Colonic mucosa (tissue), 4 donors: ENCODE results near the gene GLYATL2. TPM values are rescaled to one million over a fixed set of nuclear protein-coding genes. Genes with fewer than 3 reads are reported as not detected.

Source experiments
- DNase-seq: peaks from one replicate; pipeline ENCODE4 v3.0.0-alpha.2; 2020
- H3K27ac ChIP-seq: fragments of 200-600 bp; one replicate; pipeline ENCODE4 v1.8.0; 2021
- H3K27me3 ChIP-seq: fragments of 200-600 bp; one replicate; pipeline ENCODE4 v1.8.0; 2021
- H3K36me3 ChIP-seq: fragments of 200-600 bp; one replicate; pipeline ENCODE4 v1.8.0; 2021
- H3K4me1 ChIP-seq: fragments of 200-600 bp; one replicate; pipeline ENCODE4 v1.8.0; 2021; ENCODE audit warnings: mild to moderate bottlenecking
- H3K4me3 ChIP-seq: fragments of 200-600 bp; one replicate; pipeline ENCODE4 v1.8.0; 2021
- H3K9ac ChIP-seq, 2 donors: one replicate each; pipeline ENCODE4 v1.7.0; 2013; ENCODE audit warnings: control low read depth in 2 of 2, low read depth in 2 of 2, low read length in 2 of 2
- H3K9me3 ChIP-seq: fragments of 200-600 bp; one replicate; pipeline ENCODE4 v1.8.0; 2021
- CTCF ChIP-seq: fragments of 200-600 bp; IDR thresholded peaks from one replicate; pipeline ENCODE4 v1.8.0; 2022; ENCODE audit warnings: antibody characterized with exemption, mild to moderate bottlenecking
- intact Hi-C: fragments of 100-400 bp; cut with DNase I; formaldehyde crosslinking; loops from one replicate; pipeline ENCODE4 v1.14.1; 2022
- total RNA-seq, 2 donors: library from RNA; stranded (reverse); fragmentation: NEBNext Ultra II Directional in 1 of 2; extraction: Animal tissue kit (Norgen Biotek cat#: 25700) in 1 of 2; gene quantifications; one replicate each; pipeline ENCODE4 v1.2.1, GENCODE V29; 2021
- donor health status: healthy.
- donor health status: DM: no; HTN: no; CAD: no.
- donor health status: DM: no; HTN: no; CAD: no.

The GLYATL2 gene
- total RNA-seq, 2 donors from 2014 or later: 0.22 TPM; not detected in 1

- Histone ChIP-seq H3K4me1 (no peaks in the 10 kb centered on the region), H3K9me3 (no peaks in the 10 kb centered on the region), H3K27me3 (no peaks in the 10 kb centered on the region), H3K27ac (no peak overlapping the region), H3K9ac (no peak overlapping the region), H3K4me3 (no peak overlapping the region), H3K36me3 (no peaks in the 10 kb centered on the region)
- DNase-seq: no peak
- no peak for TF ChIP-seq CTCF
- intact Hi-C loops: loop anchor here (10.0 kb wide), 1 partner anchor 112 kb away; no protein-coding TSS in a partner anchor
Observed at GRCh38 chr11:58786693-58787092, 57.8 kb downstream of the GLYATL2 start.

GRCh38 chr11:58784995-58785394 lies 59.5 kb downstream of the GLYATL2 start:
- H3K27ac ChIP-seq: no peak overlapping the region
- no peaks in the 10 kb centered on the region for H3K36me3 ChIP-seq
- intact Hi-C loops: loop anchor here (10.0 kb wide), 1 partner anchor 110 kb away; no protein-coding TSS in a partner anchor
- H3K4me3 ChIP-seq: no peak overlapping the region
- H3K4me1 ChIP-seq: no peaks in the 10 kb centered on the region
- DNase-seq: no peak
- H3K27me3 ChIP-seq: no peaks in the 10 kb centered on the region
- no peak for TF ChIP-seq CTCF
- H3K9ac ChIP-seq: no peak overlapping the region
- no peaks in the 10 kb centered on the region for H3K9me3 ChIP-seq

Other genes starting within 250 kb of the GLYATL2 start
- 1 to 10 TPM; 1.8 to 2.1 TPM for gene CNTF, start 222.0 kb downstream of the GLYATL2 start, total RNA-seq
- gene GLYAT, start 112.8 kb downstream of the GLYATL2 start, total RNA-seq: not detected
- gene GLYATL1, start 94.8 kb upstream of the GLYATL2 start, total RNA-seq: 1 to 10 TPM in 1 of 2 donors, under 1 TPM in 1; 0.72 to 1.6 TPM
- not detected for gene GLYATL1B, start 241.6 kb upstream of the GLYATL2 start, total RNA-seq